Measurements from ENCODE around the gene CLCN7. TPM values are rescaled to one million over a fixed set of nuclear protein-coding genes. Genes with fewer than 3 reads are reported as not detected.

Gene CLCN7
- total RNA-seq, 1 donor = 58.2 TPM

GRCh38 chr16:1439058-1439698 lies 35.6 kb downstream of the CLCN7 start:
- no peaks in the 10 kb centered on the region for H3K27me3 ChIP-seq (ENCODE audit: insufficient read depth, low read length)
- no peak overlapping the region for H3K4me3 ChIP-seq (ENCODE audit: low read length)
- no peaks in the 10 kb centered on the region for H3K4me1 ChIP-seq (ENCODE audit: insufficient read depth, low read length)
- no peaks in the 10 kb centered on the region for H3K9me3 ChIP-seq (ENCODE audit: low read depth, low read length)

DNA sequence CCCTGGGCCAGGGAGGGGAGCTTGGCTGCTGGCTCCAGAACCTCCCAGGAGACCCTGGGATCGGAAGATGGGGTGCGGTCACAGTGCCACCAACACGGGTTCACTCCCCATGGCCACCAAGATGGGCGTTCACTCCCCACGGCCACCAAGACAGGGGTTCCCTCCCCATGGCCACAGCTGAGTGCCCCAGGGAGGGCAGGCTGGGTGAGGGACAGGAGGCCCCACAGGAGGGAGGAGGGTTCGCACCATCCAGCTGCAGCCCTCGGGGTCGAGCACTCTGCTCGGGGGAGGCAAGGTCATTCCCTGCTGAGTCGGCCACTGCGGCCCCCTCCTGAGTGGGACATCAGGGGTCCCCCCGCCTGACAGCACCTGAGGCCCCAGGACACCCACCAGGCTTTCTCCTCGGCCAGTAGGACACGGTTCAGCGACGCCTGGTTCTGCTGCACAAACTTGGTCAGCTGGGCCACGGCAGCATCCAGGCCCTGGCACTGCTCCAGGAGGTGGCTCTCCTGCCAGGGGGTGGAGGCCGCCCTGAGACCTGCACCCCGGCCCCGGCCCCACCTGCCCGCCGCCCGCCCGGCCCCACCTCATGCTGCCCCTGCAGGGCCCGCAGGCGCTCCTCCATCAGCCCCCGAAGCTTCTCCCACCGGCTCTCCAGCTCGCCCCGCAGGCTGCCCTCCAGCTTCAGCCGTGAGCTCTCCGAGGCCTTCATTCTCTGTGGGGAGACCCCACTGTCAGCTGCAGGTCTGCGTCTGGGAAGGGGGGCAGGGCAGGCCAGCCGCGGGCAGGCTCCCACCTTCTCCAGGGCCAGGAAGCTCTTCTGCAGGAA lies 36.4 kb downstream of the CLCN7 start:
- no peaks in the 10 kb centered on the region for H3K27me3 ChIP-seq (ENCODE audit: insufficient read depth, low read length)
- no peak overlapping the region for H3K4me3 ChIP-seq (ENCODE audit: low read length)
- no peaks in the 10 kb centered on the region for H3K4me1 ChIP-seq (ENCODE audit: insufficient read depth, low read length)
- no peaks in the 10 kb centered on the region for H3K9me3 ChIP-seq (ENCODE audit: low read depth, low read length)

- H3K4me1 ChIP-seq (ENCODE audit: insufficient read depth, low read length) = no peaks in the 10 kb centered on the region
- H3K9me3 ChIP-seq (ENCODE audit: low read depth, low read length) = no peaks in the 10 kb centered on the region
- H3K27me3 ChIP-seq (ENCODE audit: insufficient read depth, low read length) = no peaks in the 10 kb centered on the region
- no peak overlapping the region for H3K4me3 ChIP-seq (ENCODE audit: low read length)
These were observed 37.2 kb downstream of the CLCN7 start for GRCh38 chr16:1437606-1438005.

DNA sequence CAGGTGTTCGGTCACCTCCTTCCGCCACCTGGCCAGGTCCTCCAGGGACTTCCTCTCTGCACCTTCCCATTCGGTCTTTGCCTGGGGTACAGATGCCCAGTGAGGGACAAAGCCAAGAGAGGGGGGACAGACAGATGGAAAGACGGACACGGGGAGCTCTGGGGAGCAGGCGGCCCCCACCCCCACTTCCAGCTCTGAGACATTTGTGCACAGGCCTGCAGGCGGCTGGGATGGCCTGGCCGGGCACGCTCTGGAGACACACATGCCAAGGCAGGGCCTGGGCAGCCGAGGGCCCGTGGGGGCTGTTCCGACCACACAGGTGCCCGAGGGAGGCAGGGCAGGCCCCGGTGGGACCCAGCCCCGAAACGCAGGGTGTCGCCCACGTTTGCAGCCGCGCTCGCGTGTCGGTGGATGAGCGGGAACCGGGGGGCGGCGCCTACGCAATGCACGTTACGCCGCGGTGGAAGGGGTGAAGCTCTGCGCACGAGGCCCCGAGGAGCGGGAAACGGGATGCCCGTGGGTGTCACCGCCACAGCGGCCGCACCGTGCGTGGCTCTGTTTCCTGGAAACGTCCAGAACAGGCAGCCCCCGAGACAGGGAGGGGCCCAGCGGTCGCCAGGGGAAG lies 38.0 kb downstream of the CLCN7 start:
- no peak overlapping the region for H3K4me3 ChIP-seq (ENCODE audit: low read length)
- no peaks in the 10 kb centered on the region for H3K4me1 ChIP-seq (ENCODE audit: insufficient read depth, low read length)
- no peaks in the 10 kb centered on the region for H3K27me3 ChIP-seq (ENCODE audit: insufficient read depth, low read length)
- H3K9me3 ChIP-seq (ENCODE audit: low read depth, low read length) = no peaks in the 10 kb centered on the region

- H3K4me1 ChIP-seq (ENCODE audit: insufficient read depth, low read length) = no peaks in the 10 kb centered on the region
- H3K4me3 ChIP-seq (ENCODE audit: low read length) = no peak overlapping the region
- H3K9me3 ChIP-seq (ENCODE audit: low read depth, low read length) = no peaks in the 10 kb centered on the region
- no peaks in the 10 kb centered on the region for H3K27me3 ChIP-seq (ENCODE audit: insufficient read depth, low read length)
These were observed 38.7 kb downstream of the CLCN7 start for GRCh38 chr16:1435921-1436697.

DNA sequence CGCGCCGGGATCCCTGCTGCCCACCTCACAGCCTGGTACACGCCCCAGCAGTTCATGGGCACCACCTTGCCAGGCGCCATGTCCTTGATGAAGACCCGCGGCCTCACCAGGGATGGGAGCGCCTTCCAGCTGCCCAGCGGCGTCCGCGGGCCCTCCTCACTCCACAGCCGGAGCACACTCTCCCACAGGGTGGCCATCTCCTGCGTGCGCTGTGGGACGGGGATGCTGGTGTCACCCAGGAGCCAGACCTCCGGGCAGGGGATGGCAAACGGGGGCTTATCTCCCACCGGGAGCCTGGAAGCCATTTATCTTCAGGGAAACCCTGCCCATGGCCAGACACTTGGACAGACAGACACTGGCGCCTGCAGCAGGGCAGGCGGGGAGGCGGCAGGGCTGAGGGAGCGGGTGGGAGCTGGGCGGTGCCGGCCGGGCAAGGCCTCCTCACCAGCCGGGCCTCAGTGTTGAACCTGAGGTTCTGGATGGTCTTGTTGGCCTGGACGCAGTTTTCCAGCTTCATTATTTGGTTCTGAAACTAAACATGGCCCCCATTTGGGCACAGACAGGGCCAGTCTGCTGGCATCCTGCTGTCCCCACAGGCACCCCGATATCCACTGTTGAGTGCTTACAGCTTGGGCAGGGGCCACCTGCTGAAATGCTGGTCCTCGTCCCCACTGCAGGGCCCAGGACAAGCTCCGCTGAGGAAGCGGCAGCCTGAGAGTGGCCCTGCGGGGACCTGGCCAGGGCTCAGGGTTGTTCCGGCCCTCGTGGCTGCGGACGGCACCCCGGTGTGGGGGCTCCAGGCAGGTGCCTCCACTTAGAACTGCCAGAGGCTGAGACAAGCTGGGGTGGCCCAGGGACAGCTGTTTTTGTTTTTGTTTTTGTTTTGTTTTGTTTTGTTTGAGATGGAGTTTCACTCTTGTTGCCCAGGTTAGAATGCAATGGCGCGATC lies 39.9 kb downstream of the CLCN7 start:
- Histone ChIP-seq H3K27me3 (ENCODE audit: insufficient read depth, low read length) (no peaks in the 10 kb centered on the region), H3K9me3 (ENCODE audit: low read depth, low read length) (no peaks in the 10 kb centered on the region), H3K4me3 (ENCODE audit: low read length) (no peak overlapping the region), H3K4me1 (ENCODE audit: insufficient read depth, low read length) (no peaks in the 10 kb centered on the region)

GRCh38 chr16:1433756-1434155 lies 41.1 kb downstream of the CLCN7 start:
- H3K9me3 ChIP-seq (ENCODE audit: low read depth, low read length) = no peaks in the 10 kb centered on the region
- no peaks in the 10 kb centered on the region for H3K27me3 ChIP-seq (ENCODE audit: insufficient read depth, low read length)

GRCh38 chr16:1433263-1433560 lies 41.6 kb downstream of the CLCN7 start:
- no peak overlapping the region for H3K4me3 ChIP-seq (ENCODE audit: low read length)
- H3K9me3 ChIP-seq (ENCODE audit: low read depth, low read length) = no peaks in the 10 kb centered on the region
- H3K4me1 ChIP-seq (ENCODE audit: insufficient read depth, low read length) = peaks cover 7% of the 10 kb centered on the region
- no peaks in the 10 kb centered on the region for H3K27me3 ChIP-seq (ENCODE audit: insufficient read depth, low read length)

More at GRCh38 chr16:1433756-1434155, 41.1 kb downstream of the CLCN7 start:
- H3K4me3 ChIP-seq (ENCODE audit: low read length) = no peak overlapping the region
- H3K4me1 ChIP-seq (ENCODE audit: insufficient read depth, low read length) = peaks cover 1% of the 10 kb centered on the region

GRCh38 chr16:1432388-1433262 lies 42.2 kb downstream of the CLCN7 start:
- Histone ChIP-seq H3K9me3 (ENCODE audit: low read depth, low read length) (no peaks in the 10 kb centered on the region), H3K4me1 (ENCODE audit: insufficient read depth, low read length) (peaks cover 7% of the 10 kb centered on the region), H3K27me3 (ENCODE audit: insufficient read depth, low read length) (no peaks in the 10 kb centered on the region), H3K4me3 (ENCODE audit: low read length) (no peak overlapping the region)

DNA sequence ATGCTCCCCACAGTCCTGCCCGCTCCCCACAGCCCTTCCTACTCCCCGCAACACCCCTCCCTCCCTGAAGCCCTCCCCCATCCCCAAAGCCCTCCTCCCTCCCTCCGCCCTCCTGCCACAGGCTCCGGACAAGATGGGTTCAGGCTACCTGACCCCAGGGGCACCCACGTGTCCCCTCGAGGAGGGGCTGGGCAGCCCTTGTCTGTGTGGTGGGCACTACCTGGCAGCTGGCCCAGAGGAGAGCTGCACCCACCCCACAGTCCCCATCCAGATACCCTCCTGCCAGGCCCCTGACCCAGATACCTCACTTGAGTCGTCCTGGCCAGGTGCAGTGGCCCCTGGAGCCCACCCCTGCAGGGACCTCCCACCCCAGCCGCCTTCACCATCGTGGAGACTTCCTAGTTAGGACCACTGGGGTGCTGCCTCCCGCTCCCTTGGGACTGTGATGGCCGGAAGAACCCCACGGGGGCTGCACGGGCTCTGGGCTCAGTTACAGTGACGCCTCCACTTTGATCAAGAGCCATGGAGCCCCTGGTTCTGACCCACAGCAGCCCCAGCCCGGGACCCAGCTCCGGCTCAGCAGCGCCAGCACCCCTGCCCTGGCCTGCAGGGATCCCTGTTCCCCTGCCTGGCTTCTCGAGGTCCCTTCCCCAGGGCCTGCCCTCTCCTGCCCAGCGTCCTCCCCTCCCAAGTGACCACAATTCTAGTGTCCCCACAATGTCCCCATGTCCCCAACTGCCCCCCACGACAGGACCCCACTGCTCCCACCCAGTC lies 43.1 kb downstream of the CLCN7 start:
- Histone ChIP-seq H3K4me3 (ENCODE audit: low read length) (no peak overlapping the region), H3K27me3 (ENCODE audit: insufficient read depth, low read length) (no peaks in the 10 kb centered on the region), H3K4me1 (ENCODE audit: insufficient read depth, low read length) (peaks cover 7% of the 10 kb centered on the region), H3K9me3 (ENCODE audit: low read depth, low read length) (no peaks in the 10 kb centered on the region)

GRCh38 chr16:1430759-1431496 lies 43.9 kb downstream of the CLCN7 start, which contains the start of gene PERCC1:
TSS of gene PERCC1 (plus strand) at chr16:1431078. CDS start at chr16:1432594, 1,516 bp downstream.
- Histone ChIP-seq H3K4me3 (ENCODE audit: low read length) (no peak within 1 kb of the TSS), H3K27me3 (ENCODE audit: insufficient read depth, low read length) (no peaks in the 10 kb centered on the region), H3K4me1 (ENCODE audit: insufficient read depth, low read length) (peaks cover 7% of the 10 kb centered on the region)

GRCh38 chr16:1430214-1430758 lies 44.5 kb downstream of the CLCN7 start:
- Histone ChIP-seq H3K4me3 (ENCODE audit: low read length) (no peak overlapping the region), H3K4me1 (ENCODE audit: insufficient read depth, low read length) (peaks cover 7% of the 10 kb centered on the region), H3K27me3 (ENCODE audit: insufficient read depth, low read length) (no peaks in the 10 kb centered on the region), H3K9me3 (ENCODE audit: low read depth, low read length) (no peaks in the 10 kb centered on the region)

More at GRCh38 chr16:1430759-1431496, 43.9 kb downstream of the CLCN7 start, which contains the start of gene PERCC1:
- no peaks in the 10 kb centered on the region for H3K9me3 ChIP-seq (ENCODE audit: low read depth, low read length)

Measured in mononuclear cell (primary cell).